Measurements from ENCODE around the gene C4orf36.

The C4orf36 gene

DNA sequence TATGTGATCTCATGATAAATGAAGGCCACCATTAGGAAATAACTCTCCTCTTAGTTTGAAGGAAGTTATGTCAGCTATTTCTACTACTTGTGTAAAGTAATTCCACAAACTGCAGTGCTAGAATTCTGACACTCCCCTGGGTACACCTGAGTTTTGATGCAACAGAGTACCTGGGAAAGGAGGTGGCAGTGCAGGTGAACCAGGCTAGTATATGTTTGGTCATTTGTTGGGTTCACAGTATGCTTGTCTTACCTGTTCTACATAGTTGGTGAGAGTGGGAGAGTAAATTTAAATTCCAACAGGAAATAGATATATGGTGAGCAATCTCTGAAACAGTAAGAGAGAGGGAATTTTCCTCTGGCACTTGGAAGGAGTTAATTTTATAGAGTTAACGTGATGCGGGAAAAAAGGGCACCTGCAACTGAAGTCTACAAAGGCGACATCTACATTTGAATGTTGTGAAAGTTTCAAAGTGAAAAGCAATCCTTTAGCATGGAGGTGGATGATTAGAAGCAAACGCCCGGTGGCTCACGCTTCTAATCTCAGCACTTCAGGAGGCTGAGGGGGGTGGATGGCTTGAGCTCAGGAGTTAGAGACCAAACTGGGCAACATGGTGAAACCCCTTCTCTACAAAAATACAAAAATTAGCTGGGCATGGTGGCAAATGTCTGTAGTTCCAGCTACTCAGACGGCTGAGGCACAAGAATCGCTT, 34.7 kb downstream of the C4orf36 start:
- no peak for DNase-seq (ENCODE audit: low spot score)

DNA sequence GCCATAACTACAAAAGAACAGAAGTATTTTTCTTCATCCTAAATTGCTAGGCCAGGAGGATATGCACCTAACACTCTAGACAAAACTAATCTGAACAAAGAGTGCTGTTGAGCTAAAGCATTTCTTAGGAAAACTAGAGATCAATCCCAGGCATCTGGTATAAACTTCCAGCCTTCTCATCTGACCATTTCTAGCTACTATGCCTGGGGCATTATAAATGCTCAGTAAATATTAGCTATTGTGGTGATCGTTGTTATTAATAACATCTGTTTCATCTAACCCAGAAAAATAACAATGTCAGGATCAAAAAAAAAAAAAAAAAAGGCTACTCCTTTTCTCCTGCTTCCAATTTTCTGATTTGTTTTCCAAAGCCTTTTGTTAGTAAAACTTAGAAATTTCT, 35.3 kb downstream of the C4orf36 start:
- DNase-seq (ENCODE audit: low spot score) = no peak

- DNase-seq (ENCODE audit: low spot score) = peak; percentile 40
Observed at GRCh38 chr4:86855572-86855971, 36.6 kb downstream of the C4orf36 start.

DNA sequence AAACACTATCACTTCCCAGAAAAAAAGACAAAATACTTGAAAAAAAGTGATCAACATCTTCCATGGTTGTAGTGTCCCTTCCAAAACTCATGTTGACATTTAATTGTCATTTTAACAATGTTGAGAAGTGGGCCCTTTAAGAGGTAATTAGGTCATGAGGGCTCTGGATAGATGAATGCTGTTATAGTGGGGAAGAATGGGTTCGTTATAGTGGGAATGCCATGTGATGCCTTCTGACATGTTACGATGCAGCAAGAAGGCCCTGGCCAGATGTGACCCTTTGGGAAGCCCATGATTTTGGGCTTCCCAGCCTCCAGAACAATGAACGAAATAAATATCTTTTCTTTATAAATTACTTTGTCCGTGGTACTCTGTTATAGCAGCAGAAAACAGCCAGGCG, 39.0 kb downstream of the C4orf36 start:
- DNase-seq (ENCODE audit: low spot score) = no peak

DNA sequence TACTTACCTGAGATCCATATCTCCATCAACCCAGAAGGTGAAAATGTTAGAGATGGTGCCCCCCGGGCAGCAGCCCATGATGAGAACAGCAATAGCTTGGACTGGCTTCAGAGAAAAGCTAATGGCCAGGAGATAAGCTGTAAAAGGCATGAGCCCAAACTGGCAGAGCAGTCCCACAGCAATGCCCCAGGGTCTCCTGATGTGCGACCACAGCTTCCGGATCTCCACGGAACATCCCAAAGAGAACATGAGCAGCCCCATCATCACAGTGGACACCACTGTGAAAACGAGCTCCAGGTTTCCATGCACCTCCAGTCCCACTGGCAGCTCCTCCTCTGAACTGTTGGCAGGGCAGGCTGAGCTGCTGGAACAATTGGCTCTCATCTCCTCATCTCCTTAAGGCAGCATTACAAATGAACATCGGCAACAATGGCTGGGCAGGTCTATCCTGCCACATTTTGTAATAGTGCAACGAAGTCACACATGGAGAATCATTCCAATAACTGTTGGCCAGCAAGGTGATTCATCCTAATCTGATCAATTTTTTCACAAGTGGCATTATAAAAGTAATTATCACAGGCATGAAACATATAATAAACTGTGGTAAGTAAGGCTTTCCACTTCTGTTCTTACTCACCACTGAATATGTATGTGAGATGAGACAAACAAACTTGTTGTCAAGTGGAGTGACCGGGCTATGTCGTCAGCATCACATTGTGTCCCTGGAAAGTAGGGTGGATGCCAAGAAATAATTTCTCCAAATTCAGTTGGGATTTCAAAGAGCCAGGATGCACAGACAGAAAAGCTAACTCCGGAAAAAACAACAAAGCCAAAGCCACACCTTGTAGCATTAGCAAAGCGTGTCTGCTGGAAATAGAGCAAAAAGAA, 43.2 kb downstream of the C4orf36 start, which contains the start of gene SLC10A6:
TSS of gene SLC10A6 (minus strand) at position 653 of the 888 bp plus-strand sequence. CDS start at position 384, 269 bp downstream.
- no peak for DNase-seq (ENCODE audit: low spot score)

DNA sequence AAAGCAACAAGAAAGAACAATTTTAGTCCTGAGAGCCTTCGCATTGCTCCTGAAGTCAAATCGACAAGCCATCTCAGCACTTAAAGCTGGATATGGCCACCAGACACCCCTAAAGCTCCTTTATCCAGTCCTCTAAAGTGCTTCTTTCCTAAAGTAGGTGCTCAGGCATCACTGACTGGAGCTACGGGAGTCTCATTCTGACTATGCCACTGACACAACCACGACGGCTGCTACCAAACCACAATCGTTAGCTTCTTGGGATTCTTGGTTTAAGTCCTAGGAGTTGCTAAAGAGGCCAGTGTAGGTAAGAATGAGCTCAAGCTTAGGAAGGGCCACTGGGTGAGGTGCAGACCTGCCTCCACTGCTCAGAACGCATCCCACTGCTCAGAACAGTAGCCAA, 44.1 kb downstream of the C4orf36 start:
- no peak for DNase-seq (ENCODE audit: low spot score)

- no peak for DNase-seq (ENCODE audit: low spot score)
Observed at GRCh38 chr4:86847571-86847970, 44.7 kb downstream of the C4orf36 start.

- no peak for DNase-seq (ENCODE audit: low spot score)
Observed at GRCh38 chr4:86846921-86847320, 45.3 kb downstream of the C4orf36 start.

DNA sequence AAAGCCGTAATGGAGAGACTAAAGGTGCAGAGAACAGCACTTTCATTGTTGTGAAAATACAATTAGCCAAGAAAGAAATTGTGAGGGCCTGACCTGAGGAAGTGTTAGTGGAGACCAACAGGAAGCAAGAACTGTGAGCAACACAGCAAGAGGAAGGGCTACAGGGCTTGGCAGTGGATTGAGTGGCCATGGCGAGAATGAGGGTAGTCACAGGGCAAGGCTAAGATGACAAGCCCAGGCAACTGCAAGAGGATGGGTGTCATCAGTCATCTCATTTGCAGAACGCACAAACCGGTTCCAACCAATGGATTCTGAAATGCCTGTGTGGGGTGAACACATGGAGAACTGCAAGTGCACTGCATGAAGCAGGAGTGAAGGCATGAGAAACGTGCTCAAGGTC, 46.6 kb downstream of the C4orf36 start:
- no peak for DNase-seq (ENCODE audit: low spot score)

DNA sequence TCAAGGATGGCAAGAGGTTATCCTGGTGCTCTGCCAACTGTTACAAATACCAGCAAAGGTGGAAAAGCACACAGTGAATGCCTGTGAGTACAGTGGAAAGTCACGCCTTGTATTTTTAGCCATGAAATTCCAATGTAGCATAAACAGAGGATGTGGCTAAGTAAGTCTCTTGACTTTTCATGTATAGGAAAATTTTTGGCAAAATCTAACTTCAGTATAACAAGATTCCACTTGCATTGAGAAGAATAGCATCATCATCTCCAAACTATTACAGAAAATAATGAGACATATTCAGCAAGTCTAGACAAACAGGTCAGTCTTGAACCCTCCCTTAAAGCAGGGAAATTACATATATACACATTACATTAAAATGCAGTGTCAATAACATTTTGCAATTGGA, 50.9 kb downstream of the C4orf36 start:
- DNase-seq (ENCODE audit: low spot score) = no peak

DNA sequence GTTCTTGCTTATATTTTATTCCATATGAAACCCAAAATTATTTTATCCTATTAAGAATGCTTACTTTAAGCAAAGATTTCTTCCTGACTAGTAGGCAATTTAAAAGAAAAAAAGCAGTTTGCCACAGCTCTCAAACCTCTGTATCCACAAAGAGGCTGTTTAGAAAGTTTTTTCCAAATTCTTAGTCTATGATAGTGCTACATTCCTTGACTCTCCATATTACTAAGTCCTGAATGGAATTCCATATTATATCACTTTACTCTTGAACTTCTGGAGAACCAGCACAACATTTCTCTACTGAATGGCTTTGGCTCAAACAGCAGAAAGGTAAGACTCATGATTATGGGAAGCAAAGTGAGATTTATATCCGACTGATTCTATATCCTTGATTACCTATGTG, 51.4 kb downstream of the C4orf36 start:
- DNase-seq (ENCODE audit: low spot score) = no peak

GRCh38 chr4:86837691-86838503, 54.3 kb downstream of the C4orf36 start:
- no peak for DNase-seq (ENCODE audit: low spot score)

GRCh38 chr4:86835677-86836076, 56.5 kb downstream of the C4orf36 start:
- no peak for DNase-seq (ENCODE audit: low spot score)

- no peak for DNase-seq (ENCODE audit: low spot score)
Observed at GRCh38 chr4:86834901-86835300, 57.3 kb downstream of the C4orf36 start.

DNA sequence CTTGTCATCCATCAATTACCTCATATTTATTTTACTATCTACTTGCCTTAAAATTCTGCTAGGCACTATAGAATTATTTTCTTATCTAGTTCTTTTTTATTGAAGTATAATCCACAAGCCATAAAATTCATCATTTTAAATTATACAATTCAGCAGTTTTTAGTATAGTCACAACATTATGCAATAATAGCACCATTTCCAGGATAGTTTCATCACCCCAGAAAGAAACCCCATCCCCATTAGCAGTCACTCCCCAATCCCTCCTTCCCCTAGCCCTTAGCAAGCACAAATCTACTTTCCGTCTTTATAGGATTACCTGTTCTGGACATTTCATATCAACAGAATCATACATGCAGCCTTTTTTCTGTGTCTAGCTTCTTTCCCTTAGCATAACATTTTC, 58.6 kb downstream of the C4orf36 start:
- no peak for DNase-seq (ENCODE audit: low spot score)

GRCh38 chr4:86831262-86832130, 60.7 kb downstream of the C4orf36 start:
- DNase-seq (ENCODE audit: low spot score) = peak; percentile 35

Data from hepatic stellate cell (primary cell).